HT1080 (cell line): ENCODE measurements around the gene TMEM163. TPM values are rescaled to one million over a fixed set of nuclear protein-coding genes. Genes with fewer than 3 reads are reported as not detected.
"Not testable (repeated sequence)": the region's sequence is repeated elsewhere in the genome, so short reads cannot be mapped to it uniquely, and the experiment has no call there.

ENCODE experiments used
- DNase-seq: peaks from one replicate; pipeline ENCODE4 v3.0.0-alpha.2; 2015; ENCODE audit warnings: low read depth
- total RNA-seq: library from RNA; depleted of rRNA; stranded (reverse); fragments of >200 nt; shearing (Covaris generic); gene quantifications from 2 replicates; pipeline ENCODE4 v1.2.3, GENCODE V29; 2014

The TMEM163 gene
- total RNA-seq, 1 experiment from 2014 or later, result 1.0 TPM

- DNase-seq, result no peak
Observed at GRCh38 chr2:134582547-134582899, 136.3 kb downstream of the TMEM163 start.

DNA sequence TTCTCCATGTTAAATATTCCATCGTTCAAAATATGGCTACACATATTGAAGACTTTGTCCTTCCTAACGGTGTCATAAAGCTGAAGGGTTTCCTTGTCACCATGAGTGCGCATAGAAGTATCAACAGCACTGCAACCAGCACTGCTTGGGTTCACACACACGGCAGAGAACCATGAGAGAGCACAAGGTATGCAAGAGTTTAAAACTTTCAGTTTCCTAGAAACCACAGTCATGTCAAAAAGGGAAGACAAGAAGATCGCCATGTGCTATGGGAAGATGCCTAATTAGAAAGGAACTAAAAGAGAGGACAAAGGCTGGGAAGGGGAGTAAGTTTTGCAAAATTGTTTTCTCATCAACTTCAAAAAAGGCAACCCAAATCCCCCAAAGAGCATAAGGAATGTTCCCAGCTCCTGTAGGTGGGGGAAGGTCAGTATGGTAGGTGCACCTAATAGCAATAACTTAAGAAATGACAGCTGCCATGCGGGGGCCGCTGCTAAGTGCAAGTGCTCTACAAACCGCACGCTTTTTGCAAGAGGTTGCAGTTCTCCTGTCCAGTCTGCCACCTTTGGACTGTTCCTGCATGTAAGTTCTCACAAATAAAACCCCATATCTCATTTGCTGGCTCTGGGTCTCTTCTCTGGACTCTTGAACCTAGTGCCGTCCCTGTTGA is 136.8 kb downstream of the TMEM163 start:
- DNase-seq, result no peak

DNA sequence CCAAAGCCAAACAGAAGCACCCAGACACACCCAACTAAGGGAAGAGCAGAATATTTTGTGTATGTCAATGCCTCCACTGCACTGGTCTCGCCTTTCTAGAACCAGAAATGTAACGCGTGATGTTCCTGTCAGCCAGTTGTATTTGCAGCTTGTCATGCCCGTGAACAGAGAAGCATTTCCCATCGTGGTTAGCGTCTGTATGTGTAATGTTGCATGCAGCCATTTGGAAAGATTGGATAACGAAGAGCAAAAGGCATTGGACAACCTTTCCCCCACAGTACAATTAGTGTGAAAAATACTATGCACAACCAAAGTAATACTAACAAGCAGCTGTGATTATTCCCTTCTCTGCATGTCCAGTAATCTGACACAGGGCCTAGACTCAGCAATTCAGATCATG is 140.5 kb downstream of the TMEM163 start:
- DNase-seq, result no peak

GRCh38 chr2:134576478-134576877 is 142.3 kb downstream of the TMEM163 start:
- DNase-seq, result no peak

DNA sequence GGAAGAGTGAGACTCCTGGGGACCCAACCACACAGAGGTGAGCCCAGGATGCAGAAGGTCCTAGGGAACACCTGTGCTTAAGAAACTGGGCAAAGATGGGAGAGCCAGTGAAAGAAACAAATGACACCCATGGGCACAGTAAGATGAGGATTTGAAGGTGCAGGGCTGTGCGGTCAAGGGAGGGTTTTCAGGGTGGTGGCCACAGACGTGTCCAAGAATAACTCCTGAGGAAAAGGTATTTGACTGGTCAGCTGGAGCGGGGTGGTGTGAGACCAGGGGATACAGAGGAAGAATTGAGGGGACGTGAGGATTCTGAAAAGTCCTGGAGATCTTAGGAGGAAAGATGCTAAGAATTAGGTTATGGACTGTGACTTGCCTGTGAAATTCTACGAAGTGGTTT is 142.9 kb downstream of the TMEM163 start:
- no peak for DNase-seq

GRCh38 chr2:134574611-134575330 is 144.0 kb downstream of the TMEM163 start:
- peak; percentile 35 for DNase-seq

GRCh38 chr2:134573724-134574123 is 145.1 kb downstream of the TMEM163 start:
- no peak for DNase-seq

DNA sequence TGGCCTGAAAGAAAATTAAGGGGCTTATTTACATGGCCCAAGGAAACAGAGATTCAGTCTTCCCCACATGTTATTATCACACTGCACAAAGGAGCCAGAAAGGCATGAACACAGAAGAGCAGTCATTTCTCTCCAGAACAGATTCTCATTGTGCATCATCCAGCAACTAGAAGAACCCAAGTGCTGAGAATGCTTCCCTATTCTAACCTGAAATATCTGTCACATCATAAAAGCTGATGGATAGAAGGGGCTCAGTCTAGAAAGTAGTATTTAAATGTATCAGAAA is 145.8 kb downstream of the TMEM163 start:
- DNase-seq, result no peak

DNA sequence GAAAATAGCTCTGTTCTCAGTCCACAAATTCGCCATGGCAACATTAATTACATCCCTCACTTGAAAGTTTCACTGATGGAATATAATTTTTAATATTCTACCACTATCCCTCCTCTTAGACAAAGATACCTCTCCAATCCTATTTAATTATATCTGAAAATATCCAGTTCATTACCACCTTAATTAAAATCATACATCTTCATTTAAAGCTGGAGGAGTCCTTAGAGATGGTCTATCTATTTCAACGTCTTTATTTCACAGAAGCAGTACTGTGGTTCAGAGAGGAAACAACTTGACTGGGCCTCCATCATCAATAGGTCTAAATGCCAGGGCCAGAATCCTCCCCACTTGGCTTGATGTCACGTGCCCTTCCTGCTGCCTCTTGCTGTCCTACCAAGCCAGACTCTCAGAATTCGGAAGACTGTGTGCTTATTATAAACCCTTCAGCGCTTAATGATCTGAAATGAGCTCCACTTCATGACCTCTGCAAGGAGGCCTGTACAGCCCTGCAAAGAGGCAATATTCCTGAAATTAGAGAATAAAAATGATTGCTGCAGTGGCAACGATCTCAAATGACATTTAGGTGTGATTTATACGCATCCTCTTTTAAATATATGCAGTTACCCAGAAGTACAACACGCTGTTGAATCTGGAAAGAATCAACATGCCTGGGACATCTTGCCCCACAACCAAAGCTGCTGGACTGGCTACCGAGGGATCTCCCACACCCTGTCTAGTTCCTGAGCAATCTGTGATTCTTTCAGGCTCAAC is 146.3 kb downstream of the TMEM163 start:
- DNase-seq, result no peak

DNA sequence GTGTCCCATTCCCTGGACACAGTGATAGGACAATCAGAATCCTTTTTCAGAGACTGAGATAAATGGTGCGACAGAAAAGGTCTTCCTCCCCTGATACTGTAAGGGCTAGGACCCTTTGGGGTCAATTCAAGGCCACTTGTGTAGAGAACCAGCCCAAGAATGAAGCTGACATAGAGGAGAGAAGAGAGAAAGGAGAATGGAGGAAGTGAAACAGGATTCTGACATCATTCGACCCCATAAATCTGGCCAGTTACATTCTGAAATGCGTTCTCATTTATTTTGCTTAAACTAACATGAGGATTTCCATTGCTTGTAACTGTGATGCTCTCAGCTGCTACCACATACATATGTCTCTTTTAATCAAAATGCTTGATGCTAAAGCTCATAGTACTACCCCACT is 148.1 kb downstream of the TMEM163 start:
- DNase-seq, result no peak

DNA sequence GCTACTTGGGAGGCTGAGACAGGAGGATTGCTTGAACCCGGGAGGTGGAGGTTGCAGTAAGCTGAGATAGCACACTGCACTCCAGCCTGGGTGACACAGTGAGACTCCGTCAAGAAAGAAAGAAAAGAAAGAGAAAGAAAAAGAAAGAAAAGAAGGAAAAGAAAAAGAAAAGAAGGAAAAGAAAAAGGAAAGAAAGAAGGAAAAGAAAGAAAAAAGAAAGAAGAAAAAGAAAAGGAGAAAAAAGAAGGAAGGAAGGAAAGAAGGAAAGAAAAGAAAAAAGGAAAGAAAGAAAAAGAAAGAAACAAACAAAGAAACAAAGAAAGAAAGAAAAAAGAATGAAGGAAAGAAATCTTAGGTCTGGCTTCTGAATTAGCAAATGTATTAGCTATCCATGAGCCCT is 150.4 kb downstream of the TMEM163 start:
- DNase-seq, result no peak

- DNase-seq, result no peak
Observed at GRCh38 chr2:134567666-134568065, 151.1 kb downstream of the TMEM163 start.

- DNase-seq, result not testable (repeated sequence)
Observed at GRCh38 chr2:134564955-134565354, 153.8 kb downstream of the TMEM163 start.

DNA sequence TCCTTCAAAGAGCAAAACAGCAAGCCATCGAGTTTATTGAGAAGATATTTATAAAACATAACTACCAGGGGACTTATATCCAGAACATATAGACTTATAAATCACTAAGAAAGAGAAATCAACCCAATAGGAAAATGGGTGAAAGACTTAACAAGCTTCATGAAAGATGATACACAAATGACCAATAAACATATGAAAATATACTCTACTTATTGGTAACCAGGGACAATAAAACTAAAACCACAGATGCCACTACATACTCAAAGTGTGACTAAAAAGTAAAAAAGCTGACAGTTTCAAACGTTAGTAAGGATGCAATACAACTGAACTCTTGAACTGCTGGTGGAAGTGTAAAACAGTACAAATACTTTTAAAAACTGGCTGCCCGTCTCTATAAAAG is 154.3 kb downstream of the TMEM163 start:
- no peak for DNase-seq

GRCh38 chr2:134558208-134558830 is 160.5 kb downstream of the TMEM163 start:
- no peak for DNase-seq

GRCh38 chr2:134555411-134555810 is 163.4 kb downstream of the TMEM163 start:
- DNase-seq, result no peak

DNA sequence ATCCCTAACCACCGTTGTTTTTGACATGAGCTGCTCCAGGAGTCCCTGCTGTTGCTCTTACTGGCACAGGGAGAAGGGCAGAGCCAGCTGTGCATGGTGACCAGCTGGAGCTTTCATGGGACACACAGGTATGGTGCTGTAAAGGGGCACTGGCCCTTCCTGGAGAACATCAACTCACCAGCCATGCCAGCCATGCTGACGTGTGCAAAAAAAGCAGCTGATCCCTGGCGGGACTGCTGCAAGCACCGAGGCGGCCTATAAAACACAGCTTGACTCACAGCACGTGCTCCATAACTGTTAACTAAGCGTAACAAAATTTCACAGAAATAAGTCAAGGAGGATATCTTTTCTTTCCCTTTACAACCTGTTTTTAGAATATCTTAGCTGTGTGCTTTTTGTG is 165.1 kb downstream of the TMEM163 start:
- no peak for DNase-seq

DNA sequence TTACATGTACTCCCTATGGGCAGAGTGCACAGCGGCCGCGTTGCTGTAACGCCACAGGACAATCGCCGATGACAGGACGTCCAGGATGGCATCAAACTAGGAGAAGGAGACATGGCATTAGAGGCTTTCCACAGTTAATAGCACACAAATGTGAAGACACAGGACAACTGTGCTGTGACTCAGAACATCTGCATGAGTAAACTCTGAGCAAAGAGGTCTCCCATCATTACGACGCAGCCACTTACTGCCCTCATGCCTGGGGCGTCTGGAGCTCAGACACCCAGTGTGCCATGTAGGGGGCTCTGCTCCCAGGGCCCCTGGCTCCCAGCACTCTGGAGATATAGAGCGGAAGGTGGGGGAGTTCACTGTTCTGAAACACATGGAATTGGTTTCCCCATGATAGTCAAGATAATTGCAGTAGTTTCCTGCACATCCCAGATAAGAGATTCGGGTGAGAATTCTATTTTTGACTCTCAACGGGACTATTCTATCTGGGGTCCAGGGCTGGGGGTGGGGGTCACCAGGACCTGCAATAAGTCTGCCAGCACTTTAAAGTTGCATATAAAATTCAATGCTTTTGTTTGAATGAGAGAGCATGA is 168.1 kb downstream of the TMEM163 start:
- no peak for DNase-seq

DNA sequence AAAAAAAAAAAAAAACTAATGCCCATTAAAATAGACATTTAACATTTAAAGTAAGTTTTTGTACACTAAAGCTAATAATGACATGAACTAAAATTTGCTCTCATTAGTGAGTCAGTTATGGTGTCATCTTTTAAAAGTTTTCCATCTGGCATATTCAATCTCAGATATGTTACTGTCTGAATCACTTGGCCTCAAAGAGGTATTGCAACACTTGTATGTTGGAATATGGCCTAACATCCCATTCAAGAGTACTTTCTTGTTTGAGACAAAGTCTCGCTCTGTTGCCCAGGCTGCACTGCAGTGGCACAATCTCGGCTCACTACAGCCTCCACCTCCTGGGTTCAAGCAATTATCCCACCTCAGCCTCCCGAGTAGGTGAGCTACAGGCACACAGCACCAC is 169.7 kb downstream of the TMEM163 start:
- no peak for DNase-seq

- DNase-seq, result no peak
Observed at GRCh38 chr2:134540990-134541389, 177.8 kb downstream of the TMEM163 start.

DNA sequence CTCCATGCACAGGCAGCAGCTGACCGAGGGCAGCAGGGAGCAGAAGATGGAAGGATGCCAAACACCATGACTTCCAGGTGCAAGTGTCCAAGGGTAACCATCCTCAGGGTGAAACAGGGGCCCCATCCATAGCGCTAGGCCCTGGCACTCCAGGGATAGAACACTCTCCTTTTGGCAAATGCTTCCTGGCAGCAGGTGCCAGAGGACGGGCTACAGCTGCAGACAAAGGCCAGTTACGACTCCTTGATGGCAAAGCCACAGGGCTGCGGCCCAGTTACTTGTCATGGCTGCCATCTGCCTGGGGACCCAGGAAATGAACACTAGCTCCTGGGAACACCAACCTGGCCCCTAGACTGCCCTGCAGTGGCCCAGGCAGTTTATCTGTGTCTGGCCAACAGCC is 178.8 kb downstream of the TMEM163 start:
- no peak for DNase-seq

- no peak for DNase-seq
Observed at GRCh38 chr2:134537702-134538101, 181.1 kb downstream of the TMEM163 start.
